DOHH2 (cell line): ENCODE measurements around the gene CA9.
A peak's percentile ranks its signal among the peaks of the same experiment; 100 is the strongest.

Experiments used
- H3F3A ChIP-seq: fragments of 200-600 bp; sonication (generic), shearing (Covaris generic); 2 replicates; pipeline ENCODE4 v1.6.0; 2016; ENCODE audit warnings: antibody characterized with exemption, mild to moderate bottlenecking; ENCODE audit not compliant: control insufficient read depth, insufficient read depth
- H3K27ac ChIP-seq: fragments of 200-600 bp; sonication (generic); 2 replicates; pipeline ENCODE4 v1.5.1; 2014; ENCODE audit warnings: low read depth, mild to moderate bottlenecking, low read length, moderate library complexity
- H3K27me3 ChIP-seq: fragments of 200-600 bp; sonication (generic); 2 replicates; pipeline ENCODE4 v1.6.1; 2014; ENCODE audit warnings: mild to moderate bottlenecking, low read length, mixed read lengths; ENCODE audit not compliant: control insufficient read depth
- H3K36me3 ChIP-seq: fragments of 200-600 bp; sonication (generic); 2 replicates; pipeline ENCODE4 v1.6.1; 2014; ENCODE audit warnings: mild to moderate bottlenecking, low read length, moderate library complexity, mixed read lengths; ENCODE audit not compliant: control insufficient read depth
- H3K4me1 ChIP-seq: fragments of 200-600 bp; sonication (generic); 2 replicates; pipeline ENCODE4 v1.6.1; 2014; ENCODE audit warnings: mild to moderate bottlenecking, low read length, mixed read lengths; ENCODE audit not compliant: control insufficient read depth
- H3K4me2 ChIP-seq: fragments of 200-600 bp; sonication (generic); 2 replicates; pipeline ENCODE4 v1.6.0; 2014; ENCODE audit warnings: mild to moderate bottlenecking, low read length, moderate library complexity
- H3K4me3 ChIP-seq: fragments of 200-600 bp; sonication (generic); 2 replicates; pipeline ENCODE4 v1.5.1; 2014; ENCODE audit warnings: mild to moderate bottlenecking, low read length, mixed read lengths
- H3K79me2 ChIP-seq: fragments of 200-600 bp; sonication (generic); 2 replicates; pipeline ENCODE4 v1.6.1; 2014; ENCODE audit warnings: mild to moderate bottlenecking, low read length, mixed read lengths; ENCODE audit not compliant: control insufficient read depth
- H3K9me2 ChIP-seq: fragments of 200-600 bp; sonication (generic); replicated peaks from 2 replicates; pipeline ENCODE4 v1.6.1; 2014; ENCODE audit warnings: mild to moderate bottlenecking, low read length, mixed read lengths; ENCODE audit not compliant: control insufficient read depth
- H3K9me3 ChIP-seq: fragments of 200-600 bp; sonication (generic); 2 replicates; pipeline ENCODE4 v1.6.1; 2014; ENCODE audit warnings: antibody characterized with exemption, low read length, mixed read lengths; ENCODE audit not compliant: control insufficient read depth, insufficient read depth
- H4K20me1 ChIP-seq: fragments of 200-600 bp; sonication (generic); 2 replicates; pipeline ENCODE4 v1.6.0; 2014; ENCODE audit warnings: low read depth, mild to moderate bottlenecking, antibody characterized with exemption, low read length, moderate library complexity; ENCODE audit not compliant: control insufficient read depth, insufficient read depth
- EZH2phosphoT487 ChIP-seq: fragments of 200-600 bp; sonication (generic); IDR thresholded peaks from 2 replicates; pipeline ENCODE4 v1.6.1; 2017; ENCODE audit warnings: borderline replicate concordance, mild to moderate bottlenecking, antibody characterized with exemption, low read length, moderate library complexity, mixed read lengths
- TF ChIP-seq, protein P1 (sequence below): fragments of 200-600 bp; sonication (generic); IDR thresholded peaks from one replicate; pipeline ENCODE4 v1.5.1; 2014; ENCODE audit warnings: antibody characterized with exemption, mild to moderate bottlenecking, low read depth, low read length; ENCODE audit not compliant: poor library complexity, severe bottlenecking

Gene CA9

DNA sequence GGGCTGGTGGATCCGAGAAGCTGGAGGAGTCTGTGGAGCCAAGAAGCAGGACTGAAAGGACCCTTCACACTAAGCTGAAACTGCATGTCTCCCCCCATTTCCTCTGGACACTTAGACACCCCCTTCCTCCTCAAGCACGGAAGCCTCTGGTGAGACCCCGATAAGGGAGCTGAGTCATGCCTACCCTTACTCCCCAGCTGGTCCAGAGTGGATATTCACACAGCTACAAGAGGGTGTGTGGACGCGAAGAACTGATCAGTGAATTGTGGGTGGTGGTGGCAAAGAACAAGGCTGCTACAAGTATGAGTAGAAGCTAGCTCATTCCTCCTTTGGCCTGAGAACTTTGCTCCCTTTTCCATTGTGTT is 53.9 kb downstream of the CA9 start:
- Histone ChIP-seq H3K4me3 (peak overlapping the region; percentile 84), H3K36me3 (peaks cover 55% of the 10 kb centered on the region), H3K4me2 (peak overlapping the region; percentile 94), H3K9me2 (no peaks in the 10 kb centered on the region), H3K9me3 (no peaks in the 10 kb centered on the region), H3K4me1 (peaks cover 47% of the 10 kb centered on the region), H3K27me3 (no peaks in the 10 kb centered on the region), H3K27ac (peak overlapping the region; percentile 72), H4K20me1 (peaks cover 28% of the 10 kb centered on the region), H3K79me2 (peaks cover 60% of the 10 kb centered on the region), H3F3A (peaks cover 10% of the 10 kb centered on the region)
- TF ChIP-seq, protein P1, sequence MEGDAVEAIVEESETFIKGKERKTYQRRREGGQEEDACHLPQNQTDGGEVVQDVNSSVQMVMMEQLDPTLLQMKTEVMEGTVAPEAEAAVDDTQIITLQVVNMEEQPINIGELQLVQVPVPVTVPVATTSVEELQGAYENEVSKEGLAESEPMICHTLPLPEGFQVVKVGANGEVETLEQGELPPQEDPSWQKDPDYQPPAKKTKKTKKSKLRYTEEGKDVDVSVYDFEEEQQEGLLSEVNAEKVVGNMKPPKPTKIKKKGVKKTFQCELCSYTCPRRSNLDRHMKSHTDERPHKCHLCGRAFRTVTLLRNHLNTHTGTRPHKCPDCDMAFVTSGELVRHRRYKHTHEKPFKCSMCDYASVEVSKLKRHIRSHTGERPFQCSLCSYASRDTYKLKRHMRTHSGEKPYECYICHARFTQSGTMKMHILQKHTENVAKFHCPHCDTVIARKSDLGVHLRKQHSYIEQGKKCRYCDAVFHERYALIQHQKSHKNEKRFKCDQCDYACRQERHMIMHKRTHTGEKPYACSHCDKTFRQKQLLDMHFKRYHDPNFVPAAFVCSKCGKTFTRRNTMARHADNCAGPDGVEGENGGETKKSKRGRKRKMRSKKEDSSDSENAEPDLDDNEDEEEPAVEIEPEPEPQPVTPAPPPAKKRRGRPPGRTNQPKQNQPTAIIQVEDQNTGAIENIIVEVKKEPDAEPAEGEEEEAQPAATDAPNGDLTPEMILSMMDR = no peak
- TF ChIP-seq EZH2phosphoT487 = no peak

DNA sequence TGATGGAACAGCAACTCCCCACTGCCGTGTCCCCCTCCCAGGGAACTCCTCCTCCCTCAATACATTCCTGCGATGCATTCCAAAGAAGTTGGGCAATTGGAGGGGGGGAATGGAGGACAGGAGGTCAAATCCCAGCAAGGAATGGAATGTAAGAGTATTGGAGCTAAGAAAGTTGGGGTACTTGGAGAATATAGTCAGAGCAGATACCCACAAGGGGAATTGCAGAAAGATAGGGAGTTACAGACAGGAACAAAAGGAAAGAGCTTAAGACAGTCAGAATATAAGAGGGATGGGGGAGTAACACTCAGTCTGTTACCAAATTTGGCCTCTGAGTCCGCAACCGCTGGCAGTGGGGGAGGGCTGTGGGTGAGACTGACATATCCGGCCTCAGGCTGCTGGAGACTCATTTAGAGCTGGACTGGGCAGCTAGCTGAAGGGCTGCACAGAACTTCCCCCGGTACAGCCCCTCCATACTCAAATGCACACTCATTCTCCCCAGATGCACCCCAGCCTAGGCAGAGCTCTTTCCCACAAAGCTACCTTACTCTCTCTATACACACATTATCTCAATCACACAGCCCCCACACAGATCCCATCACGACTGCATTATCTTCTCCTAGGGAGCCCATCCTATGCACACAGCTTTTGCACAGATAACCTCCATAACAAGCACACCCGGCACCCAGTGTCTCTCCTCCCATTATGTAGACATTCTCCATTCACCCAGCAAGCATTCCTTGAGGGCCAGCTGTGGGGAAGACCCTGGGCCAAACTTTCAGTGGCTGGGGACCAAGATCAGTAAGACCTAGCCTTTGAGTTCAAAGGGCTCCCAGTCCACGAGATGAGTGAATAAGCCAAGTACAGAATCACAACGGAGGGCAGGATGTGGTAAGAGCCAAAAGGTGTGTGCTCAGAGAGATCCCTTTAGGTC is 54.6 kb downstream of the CA9 start:
- Histone ChIP-seq H3F3A (peaks cover 13% of the 10 kb centered on the region), H3K4me3 (peak overlapping the region; percentile 84), H3K4me1 (peaks cover 51% of the 10 kb centered on the region), H3K4me2 (peak overlapping the region; percentile 94), H3K27me3 (no peaks in the 10 kb centered on the region), H3K36me3 (peaks cover 50% of the 10 kb centered on the region), H3K9me3 (no peaks in the 10 kb centered on the region), H4K20me1 (peaks cover 28% of the 10 kb centered on the region), H3K79me2 (peaks cover 66% of the 10 kb centered on the region), H3K9me2 (no peaks in the 10 kb centered on the region), H3K27ac (peak overlapping the region; percentile 72)
- TF ChIP-seq EZH2phosphoT487 = no peak
- TF ChIP-seq, protein P1 = no peak

DNA sequence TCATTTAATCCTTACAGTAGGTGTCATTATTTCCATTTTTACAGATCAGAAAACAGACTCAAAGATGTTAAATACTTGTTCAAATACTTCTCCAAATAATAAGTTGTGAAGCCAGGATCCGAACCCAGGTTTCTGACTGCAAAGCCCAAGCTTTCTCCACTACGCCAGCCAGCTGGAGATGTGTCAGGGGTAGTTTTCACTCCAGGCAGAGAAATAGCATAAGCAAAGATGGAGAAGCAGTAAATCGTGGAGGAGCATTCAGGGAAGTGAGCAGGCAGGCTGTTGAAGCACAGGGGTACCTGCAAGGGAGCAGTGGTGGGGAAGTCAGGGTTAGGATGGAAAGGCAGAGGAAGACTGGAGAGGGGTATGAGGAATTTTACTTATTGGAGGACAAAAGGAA is 55.4 kb downstream of the CA9 start:
- Histone ChIP-seq H3F3A (peaks cover 19% of the 10 kb centered on the region), H3K79me2 (peaks cover 71% of the 10 kb centered on the region), H3K9me3 (no peaks in the 10 kb centered on the region), H3K4me1 (peaks cover 59% of the 10 kb centered on the region), H3K27ac (peak overlapping the region; percentile 72), H3K9me2 (no peaks in the 10 kb centered on the region), H3K4me2 (peak overlapping the region; percentile 94), H3K4me3 (peak overlapping the region; percentile 84), H4K20me1 (peaks cover 28% of the 10 kb centered on the region), H3K27me3 (no peaks in the 10 kb centered on the region), H3K36me3 (peaks cover 42% of the 10 kb centered on the region)
- TF ChIP-seq, protein P1 = no peak
- no peak for TF ChIP-seq EZH2phosphoT487
